ENCODE data around the gene CLPX. TPM values are rescaled to one million over a fixed set of nuclear protein-coding genes. Genes with fewer than 3 reads are reported as not detected.

CLPX gene
- total and polyA plus RNA-seq, 9 of the 15 experiments (the other 6 are each of a cell fraction or from before 2014, with no cell fraction given) = 11.2 to 83.3 (median 51.3) TPM

GRCh38 chr15:65134538-65134937 is 50.6 kb downstream of the CLPX start:
- DNase-seq (ENCODE audit: extremely low read depth in 1 of 4, low spot score in 3 of 4) = no peak
- FAIRE-seq = no peak
- peak overlapping the region; percentile 85 to 87; a peak in 3 of 4 replicates for H3K9ac ChIP-seq (ENCODE audit: insufficient read depth in 1 of 2, low read depth in 2 of 2, low read length in 2 of 2)
- peaks cover 4% of the 10 kb centered on the region; the same call in 1 of the 2 replicates for H4K20me1 ChIP-seq (replicated peaks; ENCODE audit: control insufficient read depth, insufficient read depth, low read length)
- intact Hi-C loops (cut with micrococcal nuclease) = no loop called here
- in situ Hi-C loops (cut with MboI) = no loop called here
- no peaks in the 10 kb centered on the region for H3K9me1 ChIP-seq (ENCODE audit: control insufficient read depth, insufficient read depth, low read length)
- H3K27me3 ChIP-seq (ENCODE audit: control insufficient read depth in 2 of 2, insufficient read depth in 2 of 2, low read length in 2 of 2) = no peaks in the 10 kb centered on the region
- peaks cover 13% of the 10 kb centered on the region; the same call in 2 of the 3 replicates for H3K36me3 ChIP-seq (ENCODE audit: control insufficient read depth, insufficient read depth, low read length)
- peak overlapping the region; percentile 76; the same call in 1 of the 3 replicates for H3K27ac ChIP-seq (ENCODE audit: extremely low read depth, low read depth, low read length)
- H3K79me2 ChIP-seq (ENCODE audit: control insufficient read depth, insufficient read depth, low read length) = peaks cover 38% of the 10 kb centered on the region
- ChIA-PET CTCF (ENCODE audit: low intra/inter-chr PET ratio) (no interaction called here), POLR2A (interaction anchor here (0.9 to 1.6 kb wide), 3 partner anchors 10 to 1037 kb away, joined by 3 to 5 read pairs (median 4); partner anchors contain the start of gene RNU5B-1)
- H2AFZ ChIP-seq (ENCODE audit: low read depth, low read length) = peak overlapping the region; percentile 98; the same call in 1 of the 2 replicates
- no peak for ATAC-seq
- H3K4me3 ChIP-seq = peak overlapping the region; percentile 88
- peak overlapping the region; percentile 94 for H3K4me2 ChIP-seq (ENCODE audit: insufficient read depth, low read length)
- H3K4me1 ChIP-seq (replicated peaks in 1 of 2; ENCODE audit: control insufficient read depth in 2 of 2, insufficient read depth in 2 of 2, low read length in 2 of 2) = peaks cover 3 to 17% of the 10 kb centered on the region in 2 experiments; a peak in 3 of 5 replicates
- H3K9me3 ChIP-seq (replicated peaks; ENCODE audit: control insufficient read depth, insufficient read depth, low read depth, low read length) = 0 out of 2 replicates have a peak, but pooled peaks cover 2% of the 10 kb centered on the region
- 75% methylated on average over 7 of the region's 8 CpGs for WGBS (ENCODE audit: insufficient coverage, low coverage, missing lambda C conversion rate)
- no TSS peak for BruUV-seq (replicated peaks)
- TF ChIP-seq PBX2 (CRISPR knock-in tag; IDR thresholded peaks at IDR 0.05; ENCODE audit: low read depth) (no peak), PBX2 (tag; conservative IDR thresholded peaks at IDR 0.05; ENCODE audit: low read depth) (no peak), ZNF76 (CRISPR knock-in tag; IDR thresholded peaks at IDR 0.05; ENCODE audit: borderline replicate concordance) (no peak)

Measured in K562 (cell line).